ENCODE measurements around the gene ZNF23. TPM values are rescaled to one million over a fixed set of nuclear protein-coding genes. Genes with fewer than 3 reads are reported as not detected.

Gene ZNF23
- total RNA-seq, 4 donors from 2014 or later, result 5.9 to 13.8 (median 9.5) TPM

GRCh38 chr16:71404364-71404763 is 57.7 kb downstream of the ZNF23 start:
- H3K36me3 ChIP-seq, result no peaks in the 10 kb centered on the region
- H3K4me3 ChIP-seq (replicated peaks in 1 of 3), result no peak overlapping the region
- DNase-seq, result no peak
- intact Hi-C loops (cut with DNase I), result no loop called here
- no peaks in the 10 kb centered on the region for H3K4me1 ChIP-seq
- TF ChIP-seq POLR2A (IDR thresholded peaks at IDR 0.05) (no peak), CTCF (IDR thresholded peaks at IDR 0.05) (no peak)
- H3K27me3 ChIP-seq, result no peaks in the 10 kb centered on the region
- no peaks in the 10 kb centered on the region for H3K9me3 ChIP-seq
- WGBS, 2 donors, result 90 to 91% methylated on average over 4 of the region's 4 CpGs
- no peak overlapping the region for H3K27ac ChIP-seq

- TF ChIP-seq CTCF (IDR thresholded peaks at IDR 0.05) (no peak), POLR2A (IDR thresholded peaks at IDR 0.05) (no peak)
- DNase-seq, result no peak
- Histone ChIP-seq H3K36me3 (no peaks in the 10 kb centered on the region), H3K27me3 (no peaks in the 10 kb centered on the region), H3K4me3 (replicated peaks in 1 of 3) (no peak overlapping the region), H3K27ac (no peak overlapping the region), H3K9me3 (no peaks in the 10 kb centered on the region), H3K4me1 (no peaks in the 10 kb centered on the region)
- 76 to 82% methylated on average over 11 of the region's 11 CpGs for WGBS, 2 donors
- intact Hi-C loops (cut with DNase I), result no loop called here
These were observed 59.4 kb downstream of the ZNF23 start for GRCh38 chr16:71402674-71403073.

GRCh38 chr16:71402007-71402406 is 60.0 kb downstream of the ZNF23 start:
- no peaks in the 10 kb centered on the region for H3K36me3 ChIP-seq
- TF ChIP-seq POLR2A (IDR thresholded peaks at IDR 0.05) (no peak), CTCF (IDR thresholded peaks at IDR 0.05) (no peak)
- intact Hi-C loops (cut with DNase I), result no loop called here
- no peak overlapping the region for H3K4me3 ChIP-seq (replicated peaks in 1 of 3)
- no peaks in the 10 kb centered on the region for H3K4me1 ChIP-seq
- no peak overlapping the region for H3K27ac ChIP-seq
- H3K9me3 ChIP-seq, result no peaks in the 10 kb centered on the region
- no peaks in the 10 kb centered on the region for H3K27me3 ChIP-seq
- no peak for DNase-seq
- 71 to 80% methylated on average over 6 of the region's 6 CpGs for WGBS, 2 donors

- Histone ChIP-seq H3K27me3 (no peaks in the 10 kb centered on the region), H3K36me3 (no peaks in the 10 kb centered on the region), H3K27ac (no peak overlapping the region), H3K4me3 (replicated peaks in 1 of 3) (no peak overlapping the region), H3K9me3 (no peaks in the 10 kb centered on the region), H3K4me1 (no peaks in the 10 kb centered on the region)
- intact Hi-C loops (cut with DNase I), result no loop called here
- TF ChIP-seq CTCF (IDR thresholded peaks at IDR 0.05) (no peak), POLR2A (IDR thresholded peaks at IDR 0.05) (no peak)
- WGBS, 2 donors, result 88 to 91% methylated on average over 11 of the region's 11 CpGs
- DNase-seq, result no peak
These were observed 62.1 kb downstream of the ZNF23 start for GRCh38 chr16:71399801-71400563.

Other genes starting within 250 kb of the ZNF23 start
- 10 to 100 TPM; 10.1 to 26.3 (median 21.3) TPM for gene HYDIN, start 231.5 kb downstream of the ZNF23 start, total RNA-seq
- gene CMTR2, start 172.8 kb downstream of the ZNF23 start, total RNA-seq, result 10 to 100 TPM; 33.9 to 52.8 (median 35.7) TPM
- under 1 TPM in 1 of 4 donors, not detected in 3; 0.81 TPM for gene CALB2, start 103.5 kb downstream of the ZNF23 start, total RNA-seq
- not detected for gene TLE7, start 20.2 kb downstream of the ZNF23 start, total RNA-seq
- 10 to 100 TPM; 17.2 to 28.3 (median 24.0) TPM for gene ZNF19, start 27.1 kb upstream of the ZNF23 start, total RNA-seq
- gene CHST4, start 64.2 kb upstream of the ZNF23 start, total RNA-seq, result not detected
- gene TAT, start 114.8 kb upstream of the ZNF23 start, total RNA-seq, result not detected
- gene MARVELD3, start 163.9 kb upstream of the ZNF23 start, total RNA-seq, result 10 to 100 TPM in 2 of 4 donors, 1 to 10 TPM in 2; 7.7 to 11.5 (median 9.9) TPM

Measured in thyroid gland (tissue), 4 donors.